BLaER1 (cell line): ENCODE measurements around the gene GRIK1.

ENCODE experiments used
- H3K27ac ChIP-seq: shearing (Covaris generic); formaldehyde crosslinking; 2 replicates; pipeline ENCODE4 v1.8.1; 2022
- H3K27me3 ChIP-seq: shearing (Covaris generic); formaldehyde crosslinking; 2 replicates; pipeline ENCODE4 v1.8.1; 2022
- H3K36me3 ChIP-seq: shearing (Covaris generic); formaldehyde crosslinking; 2 replicates; pipeline ENCODE4 v1.8.1; 2022
- H3K4me1 ChIP-seq: shearing (Covaris generic); formaldehyde crosslinking; 2 replicates; pipeline ENCODE4 v1.8.1; 2022
- H3K4me2 ChIP-seq: shearing (Covaris generic); formaldehyde crosslinking; 2 replicates; pipeline ENCODE4 v1.8.1; 2022
- H3K4me3 ChIP-seq: shearing (Covaris generic); formaldehyde crosslinking; 2 replicates; pipeline ENCODE4 v1.8.1; 2022
- H3K9ac ChIP-seq: shearing (Covaris generic); formaldehyde crosslinking; 2 replicates; pipeline ENCODE4 v1.8.1; 2022
- H3K9me3 ChIP-seq: shearing (Covaris generic); formaldehyde crosslinking; 2 replicates; pipeline ENCODE4 v1.8.1; 2022
- H4K20me1 ChIP-seq: shearing (Covaris generic); formaldehyde crosslinking; 2 replicates; pipeline ENCODE4 v1.8.1; 2022
- Cebpa-rat ChIP-seq: shearing (Covaris generic); IDR thresholded peaks from 2 replicates; pipeline ENCODE4 v1.8.1; 2022

Gene GRIK1

DNA sequence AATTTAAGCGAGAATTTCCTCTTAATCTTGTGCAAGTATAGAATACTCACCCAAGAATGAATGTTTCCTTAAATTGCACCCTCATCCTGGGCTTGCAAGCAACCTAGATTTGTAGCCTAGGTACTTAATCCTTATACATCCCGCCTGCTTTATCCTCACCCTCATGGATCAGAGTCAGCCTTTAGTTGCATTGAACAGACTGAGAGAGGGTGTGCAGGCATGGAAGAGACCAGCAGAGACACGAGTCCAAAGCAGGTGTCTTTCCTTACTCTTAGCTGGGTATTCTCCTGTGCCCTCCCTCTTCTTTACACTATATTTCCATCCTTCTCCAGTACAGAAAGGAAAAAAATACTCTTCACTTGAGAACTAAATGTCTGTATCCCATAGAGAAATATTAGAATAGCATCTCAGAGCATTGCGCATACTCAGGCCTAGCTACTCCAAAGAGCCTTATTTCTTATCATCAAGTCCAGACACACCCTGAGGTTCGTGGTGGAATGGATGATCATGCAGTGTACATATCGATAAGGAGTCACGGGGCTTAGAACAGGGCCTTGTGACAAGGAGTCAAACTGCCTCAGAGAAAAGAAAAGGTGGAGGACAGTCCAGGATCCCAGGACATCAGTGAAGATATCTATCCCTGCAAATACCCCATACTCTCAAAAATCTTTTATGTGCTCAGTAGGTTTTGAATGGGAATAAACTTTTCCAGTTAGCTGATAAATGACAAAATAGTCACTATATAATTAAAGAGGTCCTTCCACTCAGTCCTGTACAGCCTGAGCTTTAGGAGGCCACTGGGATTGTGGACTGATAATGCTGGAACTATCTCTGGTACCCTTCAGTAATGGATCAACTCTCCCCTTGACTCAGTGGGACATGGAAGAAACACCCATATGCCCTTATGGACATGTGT lies 297.9 kb downstream of the GRIK1 start:
- Histone ChIP-seq H3K27ac (no peak overlapping the region), H3K4me3 (no peak overlapping the region), H3K27me3 (no peaks in the 10 kb centered on the region), H3K4me2 (no peak overlapping the region), H3K9ac (no peak overlapping the region), H3K9me3 (no peaks in the 10 kb centered on the region), H4K20me1 (no peaks in the 10 kb centered on the region), H3K36me3 (no peaks in the 10 kb centered on the region), H3K4me1 (peaks cover 8% of the 10 kb centered on the region; the same call in 1 of the 2 replicates)
- no peak for TF ChIP-seq Cebpa-rat

GRCh38 chr21:29641001-29641634 lies 298.7 kb downstream of the GRIK1 start:
- Histone ChIP-seq H4K20me1 (no peaks in the 10 kb centered on the region), H3K27me3 (no peaks in the 10 kb centered on the region), H3K9ac (no peak overlapping the region), H3K36me3 (no peaks in the 10 kb centered on the region), H3K9me3 (no peaks in the 10 kb centered on the region), H3K4me3 (no peak overlapping the region), H3K27ac (no peak overlapping the region), H3K4me1 (peaks cover 8% of the 10 kb centered on the region; the same call in 1 of the 2 replicates), H3K4me2 (no peak overlapping the region)
- no peak for TF ChIP-seq Cebpa-rat

- H3K36me3 ChIP-seq = no peaks in the 10 kb centered on the region
- H3K9ac ChIP-seq = no peak overlapping the region
- H4K20me1 ChIP-seq = no peaks in the 10 kb centered on the region
- no peak overlapping the region for H3K4me2 ChIP-seq
- H3K27me3 ChIP-seq = no peaks in the 10 kb centered on the region
- H3K9me3 ChIP-seq = no peaks in the 10 kb centered on the region
- no peak overlapping the region for H3K4me3 ChIP-seq
- no peak for TF ChIP-seq Cebpa-rat
- no peak overlapping the region for H3K27ac ChIP-seq
- peaks cover 8% of the 10 kb centered on the region; the same call in 1 of the 2 replicates for H3K4me1 ChIP-seq
Observed at GRCh38 chr21:29640080-29640508, 299.7 kb downstream of the GRIK1 start.

- H3K4me3 ChIP-seq = no peak overlapping the region
- no peak overlapping the region for H3K9ac ChIP-seq
- H3K4me2 ChIP-seq = no peak overlapping the region
Observed at GRCh38 chr21:29639366-29640079, 300.3 kb downstream of the GRIK1 start.

DNA sequence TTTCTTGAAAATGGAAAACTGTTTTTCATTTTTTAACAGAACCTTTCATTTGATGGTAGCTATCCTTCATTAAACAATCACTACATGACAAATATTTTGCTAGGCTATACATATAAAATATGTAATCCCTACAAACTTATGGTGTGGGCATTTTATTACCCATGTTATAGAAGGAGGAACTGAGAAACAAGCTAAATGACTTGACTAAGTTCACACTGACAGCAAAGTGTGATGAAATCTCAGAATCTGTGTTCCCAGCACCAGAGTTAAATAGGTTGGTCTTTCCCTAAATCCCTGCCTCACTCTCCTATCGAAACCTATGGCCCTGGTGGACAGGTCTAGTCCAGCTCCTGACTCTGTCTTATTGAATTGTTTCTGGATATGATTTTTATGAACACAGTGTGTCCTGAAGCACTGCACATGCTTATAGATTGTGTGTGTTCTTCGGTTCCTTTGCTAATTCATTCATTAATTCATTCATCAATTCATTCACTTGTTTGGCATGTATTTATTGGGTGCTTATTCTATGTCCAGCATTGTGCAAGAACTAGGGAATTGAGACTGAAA lies 301.0 kb downstream of the GRIK1 start:
- H3K27ac ChIP-seq = no peak overlapping the region
- H3K4me1 ChIP-seq = peaks cover 8% of the 10 kb centered on the region; the same call in 1 of the 2 replicates
- no peaks in the 10 kb centered on the region for H3K27me3 ChIP-seq
- no peak overlapping the region for H3K4me3 ChIP-seq
- H3K36me3 ChIP-seq = no peaks in the 10 kb centered on the region
- H3K9ac ChIP-seq = no peak overlapping the region
- no peaks in the 10 kb centered on the region for H3K9me3 ChIP-seq
- no peak for TF ChIP-seq Cebpa-rat
- no peaks in the 10 kb centered on the region for H4K20me1 ChIP-seq
- no peak overlapping the region for H3K4me2 ChIP-seq

More at GRCh38 chr21:29639366-29640079, 300.3 kb downstream of the GRIK1 start:
- H3K27ac ChIP-seq = no peak overlapping the region
- H3K9me3 ChIP-seq = no peaks in the 10 kb centered on the region
- no peaks in the 10 kb centered on the region for H3K27me3 ChIP-seq
- no peaks in the 10 kb centered on the region for H4K20me1 ChIP-seq
- no peak for TF ChIP-seq Cebpa-rat
- no peaks in the 10 kb centered on the region for H3K36me3 ChIP-seq
- peaks cover 8% of the 10 kb centered on the region; the same call in 1 of the 2 replicates for H3K4me1 ChIP-seq

GRCh38 chr21:29638138-29638537 lies 301.7 kb downstream of the GRIK1 start:
- no peak overlapping the region for H3K4me2 ChIP-seq
- H3K4me3 ChIP-seq = no peak overlapping the region
- H3K36me3 ChIP-seq = no peaks in the 10 kb centered on the region
- H3K27ac ChIP-seq = no peak overlapping the region
- no peaks in the 10 kb centered on the region for H3K9me3 ChIP-seq
- peaks cover 8% of the 10 kb centered on the region; the same call in 1 of the 2 replicates for H3K4me1 ChIP-seq
- H4K20me1 ChIP-seq = no peaks in the 10 kb centered on the region
- no peak overlapping the region for H3K9ac ChIP-seq
- TF ChIP-seq Cebpa-rat = no peak
- H3K27me3 ChIP-seq = no peaks in the 10 kb centered on the region

DNA sequence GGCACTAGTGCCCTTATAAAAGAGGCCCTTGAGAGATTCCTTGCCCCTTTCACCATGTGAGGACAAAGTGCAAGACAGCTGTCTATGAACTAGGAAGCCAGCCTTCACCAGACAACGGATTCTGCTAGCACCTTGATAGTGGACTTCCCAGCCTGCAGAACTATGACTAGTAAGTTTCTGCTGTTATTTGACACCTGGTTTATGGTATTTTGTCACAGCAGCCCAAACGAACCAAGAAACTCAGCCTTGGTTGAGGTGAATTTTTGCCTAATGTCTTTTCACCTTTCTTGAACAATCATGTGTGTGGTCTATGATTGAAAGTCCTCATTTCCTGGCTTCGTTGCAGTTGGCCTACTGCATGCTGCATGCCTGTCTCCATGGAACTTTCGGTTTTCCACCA lies 302.2 kb downstream of the GRIK1 start:
- Histone ChIP-seq H3K4me1 (peaks cover 8% of the 10 kb centered on the region; the same call in 1 of the 2 replicates), H3K9ac (no peak overlapping the region), H3K27ac (no peak overlapping the region), H3K36me3 (no peaks in the 10 kb centered on the region), H4K20me1 (no peaks in the 10 kb centered on the region), H3K27me3 (no peaks in the 10 kb centered on the region), H3K4me2 (no peak overlapping the region), H3K4me3 (no peak overlapping the region), H3K9me3 (no peaks in the 10 kb centered on the region)
- TF ChIP-seq Cebpa-rat = no peak

DNA sequence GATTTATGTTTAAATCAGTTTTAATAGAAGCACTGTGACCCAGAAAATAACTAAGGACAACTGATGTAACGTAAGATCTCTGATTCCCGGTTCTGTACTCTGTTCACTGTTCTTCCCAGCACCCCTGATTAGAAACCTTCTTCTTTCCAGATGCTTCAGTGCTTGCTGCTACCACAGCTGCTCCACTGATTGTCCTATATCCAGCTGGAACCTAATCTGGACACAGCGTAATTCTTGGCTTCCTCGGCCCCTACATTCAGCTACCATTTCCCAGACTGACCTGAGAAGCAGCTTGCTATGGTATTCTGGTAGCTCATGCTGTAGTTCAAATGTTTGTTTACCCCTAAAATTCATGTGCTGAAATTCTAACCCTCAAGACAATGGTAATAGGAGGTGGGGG lies 302.7 kb downstream of the GRIK1 start:
- Histone ChIP-seq H3K27me3 (no peaks in the 10 kb centered on the region), H3K9ac (no peak overlapping the region), H3K27ac (no peak overlapping the region), H3K9me3 (no peaks in the 10 kb centered on the region), H3K36me3 (no peaks in the 10 kb centered on the region), H3K4me1 (peaks cover 8% of the 10 kb centered on the region; the same call in 1 of the 2 replicates), H3K4me3 (no peak overlapping the region), H3K4me2 (no peak overlapping the region), H4K20me1 (no peaks in the 10 kb centered on the region)
- no peak for TF ChIP-seq Cebpa-rat

DNA sequence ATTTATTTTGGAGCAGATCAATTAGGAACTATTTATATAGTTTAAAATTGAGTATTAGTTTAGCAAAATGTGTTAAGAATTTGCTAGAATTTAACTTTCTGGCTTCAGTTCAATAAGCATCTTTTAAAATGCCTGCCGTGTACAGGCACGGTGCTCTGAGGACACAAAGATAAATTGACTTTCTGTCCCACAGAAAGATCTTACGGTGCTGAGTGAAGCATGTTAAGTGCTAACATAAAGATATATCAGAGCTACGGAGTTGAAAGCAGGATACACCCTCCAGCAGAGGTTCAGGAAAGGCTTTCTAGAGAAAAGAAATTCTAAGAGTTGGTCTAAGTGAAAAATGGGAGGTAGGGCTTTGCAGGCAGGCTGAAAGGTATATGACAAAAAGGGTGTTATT lies 305.4 kb downstream of the GRIK1 start:
- TF ChIP-seq Cebpa-rat = no peak
- H3K9ac ChIP-seq = no peak overlapping the region

More for the DNA sequence above, 305.4 kb downstream of the GRIK1 start:
- no peaks in the 10 kb centered on the region for H3K9me3 ChIP-seq
- H3K4me3 ChIP-seq = no peak overlapping the region
- H3K27me3 ChIP-seq = no peaks in the 10 kb centered on the region
- H3K4me1 ChIP-seq = no peaks in the 10 kb centered on the region; the same call in 1 of the 2 replicates
- no peak overlapping the region for H3K27ac ChIP-seq
- no peaks in the 10 kb centered on the region for H4K20me1 ChIP-seq
- no peaks in the 10 kb centered on the region for H3K36me3 ChIP-seq
- H3K4me2 ChIP-seq = no peak overlapping the region
